Measurements from ENCODE around the gene PRKCE. TPM values are rescaled to one million over a fixed set of nuclear protein-coding genes. Genes with fewer than 3 reads are reported as not detected.

PRKCE gene
- total RNA-seq, 1 experiment from 2014 or later: 14.8 TPM

- peaks cover 32 to 50% of the 10 kb centered on the region in 2 experiments for H3K4me1 ChIP-seq (ENCODE audit: control insufficient read depth in 1 of 2, insufficient read depth in 2 of 2, low read length in 2 of 2)
- intact Hi-C loops (cut with micrococcal nuclease): no loop called here
- ChIA-PET CTCF (no interaction called here), RAD21 (ENCODE audit: low non-redundant PET in 1 of 2, low total read pairs in 2 of 2, uncharacterized antibody in 2 of 2, unreplicated experiment in 2 of 2) (no interaction called here), POLR2A (interaction anchor here (1.1 kb wide), 1 partner anchor 14 kb away, joined by 4 read pairs; no protein-coding TSS in a partner anchor)
- TF ChIP-seq SP1 (IDR thresholded peaks at IDR 0.05; ENCODE audit: low read depth) (no peak), ELF1 (IDR thresholded peaks at IDR 0.05; ENCODE audit: borderline replicate concordance, low read depth) (no peak), CEBPB (IDR thresholded peaks at IDR 0.05; ENCODE audit: low read depth) (no peak), ZFX (IDR thresholded peaks at IDR 0.05) (no peak), CBX3 (IDR thresholded peaks at IDR 0.05; ENCODE audit: low read depth) (no peak), EZH2 (IDR thresholded peaks at IDR 0.05) (no peak), EGR1 (IDR thresholded peaks at IDR 0.05; ENCODE audit: low read depth) (no peak), SRF (IDR thresholded peaks at IDR 0.05; ENCODE audit: low read depth) (no peak), YY1 (IDR thresholded peaks at IDR 0.05; ENCODE audit: extremely low read depth, insufficient replicate concordance, low read depth, low read length) (no peak), SIN3A (IDR thresholded peaks at IDR 0.05; ENCODE audit: low read depth) (no peak), RAD21 (IDR thresholded peaks at IDR 0.05; ENCODE audit: low read depth) (no peak), ZNF274 (IDR thresholded peaks at IDR 0.05; ENCODE audit: low read depth, low read length) (no peak), POLR2AphosphoS5 (IDR thresholded peaks at IDR 0.05; ENCODE audit: low read depth, low read length) (no peak), TCF7L2 (IDR thresholded peaks at IDR 0.05; ENCODE audit: borderline replicate concordance, extremely low read depth, insufficient read depth, insufficient read length) (no peak), FOSL1 (IDR thresholded peaks at IDR 0.05; ENCODE audit: low read depth) (no peak), ZBTB33 (IDR thresholded peaks at IDR 0.05; ENCODE audit: extremely low read depth, insufficient replicate concordance, low read length) (no peak), CTCF (IDR thresholded peaks at IDR 0.05 in 2 of 3, conservative IDR thresholded peaks at IDR 0.05 in 1 of 3; ENCODE audit: borderline replicate concordance in 1 of 3, insufficient read depth in 1 of 3, low read depth in 2 of 3, low read length in 2 of 3) (no peak), EZH2phosphoT487 (IDR thresholded peaks at IDR 0.05; ENCODE audit: borderline replicate concordance) (no peak)
- TF ChIP-seq, protein P1, sequence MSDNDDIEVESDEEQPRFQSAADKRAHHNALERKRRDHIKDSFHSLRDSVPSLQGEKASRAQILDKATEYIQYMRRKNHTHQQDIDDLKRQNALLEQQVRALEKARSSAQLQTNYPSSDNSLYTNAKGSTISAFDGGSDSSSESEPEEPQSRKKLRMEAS (IDR thresholded peaks at IDR 0.05): no peak
- TF ChIP-seq, protein P2, sequence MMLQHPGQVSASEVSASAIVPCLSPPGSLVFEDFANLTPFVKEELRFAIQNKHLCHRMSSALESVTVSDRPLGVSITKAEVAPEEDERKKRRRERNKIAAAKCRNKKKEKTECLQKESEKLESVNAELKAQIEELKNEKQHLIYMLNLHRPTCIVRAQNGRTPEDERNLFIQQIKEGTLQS (IDR thresholded peaks at IDR 0.05): no peak
- H3K36me3 ChIP-seq (ENCODE audit: control insufficient read depth in 1 of 2, insufficient read depth in 2 of 2, low read length in 2 of 2): no peaks in the 10 kb centered on the region
- H3K27me3 ChIP-seq (ENCODE audit: insufficient read depth, low read length): no peaks in the 10 kb centered on the region
- BruUV-seq (replicated peaks): no TSS peak
- DNase-seq (ENCODE audit: low read depth, low spot score): no peak
- H2AFZ ChIP-seq (ENCODE audit: low read depth, low read length, poor library complexity, severe bottlenecking): no peak overlapping the region
- no peaks in the 10 kb centered on the region; the same call in 1 of the 2 replicates for H4K20me1 ChIP-seq (ENCODE audit: insufficient read depth)
- peaks cover 29% of the 10 kb centered on the region for H3K79me2 ChIP-seq (ENCODE audit: insufficient read depth, low read length)
- no peak overlapping the region for H3K9ac ChIP-seq (ENCODE audit: low read length)
- no peak overlapping the region for H3K4me3 ChIP-seq (replicated peaks in 1 of 2; ENCODE audit: low read depth in 1 of 2, low read length in 2 of 2)
- no peak overlapping the region for H3K4me2 ChIP-seq (ENCODE audit: low read length)
- H3K9me3 ChIP-seq (ENCODE audit: control insufficient read depth in 1 of 2, insufficient read depth in 1 of 2, low read depth in 1 of 2, low read length in 2 of 2): no peaks in the 10 kb centered on the region
- no peaks in the 10 kb centered on the region for H3K9me2 ChIP-seq (ENCODE audit: insufficient read depth)
- no peak overlapping the region for H3K27ac ChIP-seq (ENCODE audit: low read depth, low read length)
- no peak for ATAC-seq
These were observed 33.8 kb downstream of the PRKCE start for GRCh38 chr2:45685260-45685659.
